ENCODE measurements around the gene CCDC126.

Gene CCDC126

DNA sequence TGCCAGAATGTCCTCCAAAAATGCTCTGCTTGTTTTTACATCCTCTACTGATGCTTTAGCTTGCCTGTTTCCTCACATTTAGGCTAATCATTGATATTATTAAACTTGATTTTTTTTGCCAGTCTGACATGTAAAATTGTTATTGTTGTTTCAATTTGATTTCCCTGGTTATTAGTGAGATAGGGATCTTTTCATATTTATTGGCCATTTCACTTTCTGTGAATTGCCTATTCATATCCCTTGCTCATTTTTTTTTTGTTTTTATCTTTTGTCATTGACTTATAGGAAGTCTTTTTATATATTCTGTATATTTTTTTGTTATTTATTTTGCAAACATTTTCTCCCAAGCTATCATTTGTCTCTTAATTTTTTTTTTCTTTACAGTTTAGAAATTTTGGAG lies 96.0 kb downstream of the CCDC126 start:
- no peak for DNase-seq (ENCODE audit: low read depth, low spot score)
- Histone ChIP-seq H3K36me3 (ENCODE audit: insufficient read depth, low read length) (no peaks in the 10 kb centered on the region), H3K4me3 (no peak overlapping the region), H3K27ac (no peak overlapping the region), H3K9ac (ENCODE audit: insufficient read length) (no peak overlapping the region), H3K9me3 (ENCODE audit: low read depth, low read length) (no peaks in the 10 kb centered on the region)
- TF ChIP-seq POLR2AphosphoS5 (IDR thresholded peaks at IDR 0.05; ENCODE audit: borderline replicate concordance, low read depth, low read length) = no peak
- no peak for TF ChIP-seq EZH2 (IDR thresholded peaks at IDR 0.05)
- TF ChIP-seq FOXP2 (optimal IDR thresholded peaks at IDR 0.05; ENCODE audit: control extremely low read depth, extremely low read length, insufficient read depth) = no peak

Measured in SK-N-MC (cell line).